Measurements from ENCODE around the gene SLC22A25.

DNA sequence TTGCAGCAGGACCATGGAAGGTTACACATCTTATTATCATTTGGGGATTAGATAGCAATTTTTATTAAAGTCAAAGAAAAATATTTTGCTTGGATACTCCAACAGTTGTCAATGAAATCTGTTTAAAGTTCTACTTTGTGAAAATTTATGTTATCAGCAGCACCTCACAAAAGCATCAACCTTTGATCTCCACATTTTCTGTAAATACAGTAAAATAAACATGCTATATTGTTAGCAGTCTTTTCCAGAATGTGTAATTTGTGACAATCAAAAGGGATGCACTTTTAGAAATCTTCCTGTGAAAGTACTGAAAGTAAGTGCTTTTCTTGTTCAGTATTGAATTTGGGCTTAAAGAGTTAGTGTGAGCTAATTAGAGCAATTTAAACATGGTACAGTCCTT, 4.1 kb downstream of the SLC22A25 start:
- TF ChIP-seq CTCF (IDR thresholded peaks at IDR 0.05) (no peak), POLR2A (IDR thresholded peaks at IDR 0.05) (no peak)
